BJ (cell line): ENCODE measurements around the gene CD36. TPM values are rescaled to one million over a fixed set of nuclear protein-coding genes. Genes with fewer than 3 reads are reported as not detected.

Experiments used
- CTCF ChIA-PET: fragments of 350-600 bp; formaldehyde crosslinking; extraction: SDS; loops from one replicate; lab custom pipeline; 2021; ENCODE audit warnings: antibody characterized with exemption, inconsistent platforms; lab: Yijun Ruan, JAX
- POLR2A ChIA-PET: fragments of 300-600 bp; sonication (Branson Sonifier 250); formaldehyde crosslinking; extraction: SDS; loops from one replicate; lab custom pipeline; 2021; ENCODE audit warnings: antibody characterized with exemption; lab: Charles Lee
- DNase-seq: peaks from one replicate; pipeline ENCODE4 v3.0.0-alpha.2; 2011; ENCODE audit warnings: low read depth
- H3K27me3 ChIP-seq: 2 replicates; pipeline ENCODE4 v1.6.0; 2011; ENCODE audit warnings: low read length; ENCODE audit not compliant: control insufficient read depth, insufficient read depth
- H3K36me3 ChIP-seq: 2 replicates; pipeline ENCODE4 v1.5.1; 2011; ENCODE audit warnings: low read length; ENCODE audit not compliant: control insufficient read depth, insufficient read depth
- H3K4me3 ChIP-seq: 2 replicates; pipeline ENCODE4 v1.5.1; 2011; ENCODE audit warnings: low read depth, mild to moderate bottlenecking, control low read depth, low read length
- CTCF ChIP-seq: IDR thresholded peaks from 2 replicates; pipeline ENCODE4 v1.5.1; 2011; ENCODE audit warnings: low read depth, mild to moderate bottlenecking, control low read depth, inconsistent platforms, low read length, moderate library complexity; ENCODE audit not compliant: insufficient read depth
- polyA plus RNA-seq: library from polyadenylated mRNA; depleted of rRNA; stranded (reverse); fragments of >200 nt; gene quantifications from 2 replicates; pipeline ENCODE4 v1.2.3, GENCODE V29; 2011

Gene CD36
- polyA plus RNA-seq, 1 experiment, result 0.34 TPM

GRCh38 chr7:80640846-80641245 is 2.4 kb downstream of the CD36 start:
- Histone ChIP-seq H3K27me3 (no peaks in the 10 kb centered on the region), H3K36me3 (no peaks in the 10 kb centered on the region), H3K4me3 (no peak overlapping the region)
- no peak for DNase-seq
- no peak for TF ChIP-seq CTCF
- ChIA-PET CTCF (no interaction called here), POLR2A (no interaction called here)

GRCh38 chr7:80641548-80641947 is 3.1 kb downstream of the CD36 start:
- no peaks in the 10 kb centered on the region for H3K27me3 ChIP-seq
- CTCF ChIA-PET, result interaction anchor here (1.3 kb wide), 1 partner anchor 213 kb away, joined by 3 read pairs; no protein-coding TSS in a partner anchor
- no peak for TF ChIP-seq CTCF
- H3K4me3 ChIP-seq, result no peak overlapping the region
- DNase-seq, result no peak
- POLR2A ChIA-PET, result no interaction called here
- no peaks in the 10 kb centered on the region for H3K36me3 ChIP-seq

GRCh38 chr7:80642871-80643270 is 4.4 kb downstream of the CD36 start:
- no peak for DNase-seq
- no peaks in the 10 kb centered on the region for H3K36me3 ChIP-seq
- H3K27me3 ChIP-seq, result no peaks in the 10 kb centered on the region
- ChIA-PET POLR2A (interaction anchor here (0.5 kb wide), 1 partner anchor 223 kb away, joined by 5 read pairs; no protein-coding TSS in a partner anchor), CTCF (interaction anchor here (0.6 to 2.4 kb wide), 4 partner anchors 16 to 215 kb away, joined by 3 to 10 read pairs (median 4); no protein-coding TSS in a partner anchor)
- TF ChIP-seq CTCF, result no peak
- H3K4me3 ChIP-seq, result no peak overlapping the region

- DNase-seq, result no peak
- no peak for TF ChIP-seq CTCF
- no peaks in the 10 kb centered on the region for H3K27me3 ChIP-seq
- ChIA-PET POLR2A (no interaction called here), CTCF (interaction anchor here (0.6 to 2.4 kb wide), 3 partner anchors 15 to 215 kb away, joined by 3 to 10 read pairs (median 5); no protein-coding TSS in a partner anchor)
- H3K4me3 ChIP-seq, result no peak overlapping the region
- no peaks in the 10 kb centered on the region for H3K36me3 ChIP-seq
Observed at GRCh38 chr7:80643336-80643915, 5.0 kb downstream of the CD36 start.

- H3K36me3 ChIP-seq, result no peaks in the 10 kb centered on the region
- no peak for TF ChIP-seq CTCF
- H3K27me3 ChIP-seq, result no peaks in the 10 kb centered on the region
- no peak overlapping the region for H3K4me3 ChIP-seq
- no peak for DNase-seq
- POLR2A ChIA-PET, result no interaction called here
- CTCF ChIA-PET, result interaction anchor here (1.2 to 2.4 kb wide), 3 partner anchors 15 to 215 kb away, joined by 5 to 10 read pairs (median 5); no protein-coding TSS in a partner anchor
Observed at GRCh38 chr7:80644054-80644453, 5.6 kb downstream of the CD36 start.
